ENCODE data around the gene ARG1.
"Not testable (repeated sequence)": the region's sequence is repeated elsewhere in the genome, so short reads cannot be mapped to it uniquely, and the experiment has no call there.

The ARG1 gene

GRCh38 chr6:131572686-131573415, at the start of gene ARG1:
Gene ARG1, plus strand, starts transcription at chr6:131573226. Its CDS starts 57 bp downstream, at chr6:131573283.
- no peak for DNase-seq

- DNase-seq = no peak
Measured at GRCh38 chr6:131523988-131524673, 48.9 kb upstream of the ARG1 start.

GRCh38 chr6:131524695-131525336, 48.2 kb upstream of the ARG1 start:
- no peak for DNase-seq

- DNase-seq = not testable (repeated sequence)
Measured at GRCh38 chr6:131530936-131531335, 42.1 kb upstream of the ARG1 start.

- DNase-seq = not testable (repeated sequence)
Measured at GRCh38 chr6:131531681-131532080, 41.3 kb upstream of the ARG1 start.

- peak; percentile 30 to 34 for DNase-seq
Measured at GRCh38 chr6:131532580-131533039, 40.4 kb upstream of the ARG1 start.

- not testable (repeated sequence) for DNase-seq
Measured at GRCh38 chr6:131538615-131539014, 34.4 kb upstream of the ARG1 start.

- no peak for DNase-seq
Measured at GRCh38 chr6:131545317-131545716, 27.7 kb upstream of the ARG1 start.

GRCh38 chr6:131547488-131547887, 25.5 kb upstream of the ARG1 start:
- no peak for DNase-seq

GRCh38 chr6:131548441-131548840, 24.6 kb upstream of the ARG1 start:
- DNase-seq = no peak

- no peak for DNase-seq
Measured at GRCh38 chr6:131549811-131550210, 23.2 kb upstream of the ARG1 start.

- no peak for DNase-seq
Measured at GRCh38 chr6:131551902-131552301, 21.1 kb upstream of the ARG1 start.

GRCh38 chr6:131552572-131552971, 20.5 kb upstream of the ARG1 start:
- no peak for DNase-seq

GRCh38 chr6:131555992-131556391, 17.0 kb upstream of the ARG1 start:
- DNase-seq = no peak

- no peak for DNase-seq
Measured at GRCh38 chr6:131558922-131559321, 14.1 kb upstream of the ARG1 start.

- DNase-seq = no peak
Measured at GRCh38 chr6:131561925-131562707, 10.9 kb upstream of the ARG1 start.

- DNase-seq = no peak
Measured at GRCh38 chr6:131565056-131565455, 8.0 kb upstream of the ARG1 start.

GRCh38 chr6:131568726-131569125, 4.3 kb upstream of the ARG1 start:
- no peak for DNase-seq

GRCh38 chr6:131574133-131574532, 1.1 kb downstream of the ARG1 start:
- no peak for DNase-seq

- no peak for DNase-seq
Measured at GRCh38 chr6:131574686-131575085, 1.7 kb downstream of the ARG1 start.

- no peak for DNase-seq
Measured at GRCh38 chr6:131575834-131576478, 2.9 kb downstream of the ARG1 start.

- no peak for DNase-seq
Measured at GRCh38 chr6:131581523-131581922, 8.5 kb downstream of the ARG1 start.

Measured in stimulated activated CD4-positive, alpha-beta T cell treated with anti-CD3 and anti-CD28 coated beads, Interleukin-2, amount 100 ng/mL, for 48 hours (primary cell).